Neural cell (in vitro differentiated cells): ENCODE results near the gene SIMC1. TPM values are rescaled to one million over a fixed set of nuclear protein-coding genes. Genes with fewer than 3 reads are reported as not detected.
A peak's percentile ranks its signal among the peaks of the same experiment; 100 is the strongest.

Source experiments
- H2AFZ ChIP-seq: fragments of 200-600, 300-800 bp; sonication (generic), shearing (Covaris generic); 2 replicates; pipeline ENCODE4 v1.6.0; 2014; ENCODE audit warnings: low read depth, mild to moderate bottlenecking, antibody characterized with exemption, low read length, moderate library complexity
- H3F3A ChIP-seq: fragments of 200-600 bp; shearing (Covaris generic); 2 replicates; pipeline ENCODE4 v1.6.1; 2016; ENCODE audit warnings: mild to moderate bottlenecking, moderate library complexity, mixed read lengths, antibody characterized with exemption, low read length; ENCODE audit not compliant: insufficient read depth, poor library complexity, severe bottlenecking
- H3K27ac ChIP-seq: fragments of 200-600, 300-800 bp; sonication (generic), shearing (Covaris generic); 2 replicates; pipeline ENCODE4 v1.5.1; 2014; ENCODE audit warnings: mild to moderate bottlenecking, low read length, moderate library complexity
- H3K27me3 ChIP-seq: fragments of 300-800, 200-600 bp; sonication (generic), shearing (Covaris generic); 2 replicates; pipeline ENCODE4 v1.6.0; 2014; ENCODE audit warnings: mild to moderate bottlenecking, low read depth, low read length, moderate library complexity; ENCODE audit not compliant: insufficient read depth
- H3K36me3 ChIP-seq: fragments of 300-800, 200-600 bp; sonication (generic), shearing (Covaris generic); 2 replicates; pipeline ENCODE4 v1.5.1; 2014; ENCODE audit warnings: mild to moderate bottlenecking, antibody characterized with exemption, low read length, moderate library complexity; ENCODE audit not compliant: insufficient read depth
- H3K4me2 ChIP-seq: fragments of 300-800, 200-600 bp; sonication (generic), shearing (Covaris generic); 2 replicates; pipeline ENCODE4 v1.6.0; 2014; ENCODE audit warnings: mild to moderate bottlenecking, low read length
- H3K4me3 ChIP-seq: fragments of 300-800, 200-600 bp; sonication (generic), shearing (Covaris generic); 2 replicates; pipeline ENCODE4 v1.5.1; 2014; ENCODE audit warnings: mild to moderate bottlenecking, low read length, moderate library complexity
- H3K79me2 ChIP-seq: fragments of 200-600 bp; shearing (Covaris generic); replicated peaks from 2 replicates; pipeline ENCODE4 v1.6.0; 2014; ENCODE audit warnings: mild to moderate bottlenecking, low read length, moderate library complexity; ENCODE audit not compliant: insufficient read depth
- H3K9ac ChIP-seq: fragments of 300-800, 200-600 bp; sonication (generic), shearing (Covaris generic); 2 replicates; pipeline ENCODE4 v1.6.1; 2016; ENCODE audit warnings: mild to moderate bottlenecking, low read length, mixed read lengths
- H3K9me2 ChIP-seq: fragments of 200-600 bp; shearing (Covaris generic); 2 replicates; pipeline ENCODE4 v1.6.1; 2016; ENCODE audit warnings: mild to moderate bottlenecking, low read length, mixed read lengths; ENCODE audit not compliant: insufficient read depth
- H3K9me3 ChIP-seq: fragments of 200-600, 300-800 bp; sonication (generic), shearing (Covaris generic); 2 replicates; pipeline ENCODE4 v1.6.1; 2016; ENCODE audit warnings: mild to moderate bottlenecking, mixed run types, low read length, moderate library complexity, mixed read lengths
- H4K20me1 ChIP-seq: fragments of 200-600 bp; shearing (Covaris generic); 2 replicates; pipeline ENCODE4 v1.6.1; 2016; ENCODE audit warnings: mild to moderate bottlenecking, mixed run types; ENCODE audit not compliant: insufficient read depth
- EP300 ChIP-seq: fragments of 450-650 bp; conservative IDR thresholded peaks from 2 replicates; pipeline ENCODE4 v1.6.1; 2014; ENCODE audit warnings: antibody characterized with exemption, mild to moderate bottlenecking, moderate library complexity; ENCODE audit not compliant: poor library complexity, severe bottlenecking
- EZH2 ChIP-seq: fragments of 200-600, 300-800 bp; shearing (Covaris generic), sonication (generic); IDR thresholded peaks from 2 replicates; pipeline ENCODE4 v1.6.1; 2014; ENCODE audit warnings: antibody characterized with exemption, low read length, borderline replicate concordance, mild to moderate bottlenecking; ENCODE audit not compliant: insufficient read depth, poor library complexity, severe bottlenecking
- MXI1 ChIP-seq: fragments of 450-650 bp; conservative IDR thresholded peaks from 2 replicates; pipeline ENCODE4 v1.6.1; 2014; ENCODE audit warnings: antibody characterized with exemption, mild to moderate bottlenecking; ENCODE audit not compliant: poor library complexity, severe bottlenecking
- POLR2AphosphoS5 ChIP-seq: IDR thresholded peaks from 2 replicates; pipeline ENCODE4 v1.6.1; 2012
- RAD21 ChIP-seq: fragments of 450-650 bp; conservative IDR thresholded peaks from 2 replicates; pipeline ENCODE4 v1.6.1; 2014; ENCODE audit warnings: antibody characterized with exemption, mild to moderate bottlenecking, moderate library complexity
- REST ChIP-seq: IDR thresholded peaks from 2 replicates; pipeline ENCODE4 v1.6.1; 2012; ENCODE audit warnings: borderline replicate concordance
- SMC3 ChIP-seq: fragments of 450-650 bp; conservative IDR thresholded peaks from 2 replicates; pipeline ENCODE4 v1.6.1; 2014; ENCODE audit warnings: antibody characterized with exemption, mild to moderate bottlenecking, moderate library complexity; ENCODE audit not compliant: poor library complexity
- TAF1 ChIP-seq: IDR thresholded peaks from 2 replicates; pipeline ENCODE4 v1.6.1; 2012; ENCODE audit warnings: low read depth
- polyA plus RNA-seq: library from polyadenylated mRNA; depleted of rRNA; stranded (reverse); fragments of >200 nt; gene quantifications from 2 replicates; pipeline ENCODE4 v1.2.3, GENCODE V29; 2014
- TF ChIP-seq, protein P1 (sequence below): fragments of 450-650 bp; IDR thresholded peaks from 2 replicates; pipeline ENCODE4 v1.5.1; 2014; ENCODE audit warnings: antibody characterized with exemption, mild to moderate bottlenecking, moderate library complexity; ENCODE audit not compliant: poor library complexity, severe bottlenecking

Gene SIMC1
- polyA plus RNA-seq, 1 donor from 2014 or later, result 20.7 TPM

GRCh38 chr5:176359658-176360057 lies 121.4 kb downstream of the SIMC1 start:
- Histone ChIP-seq H2AFZ (no peak overlapping the region), H4K20me1 (no peaks in the 10 kb centered on the region), H3K27me3 (no peaks in the 10 kb centered on the region), H3F3A (no peaks in the 10 kb centered on the region), H3K36me3 (no peaks in the 10 kb centered on the region), H3K79me2 (peaks cover 51% of the 10 kb centered on the region), H3K9me3 (no peaks in the 10 kb centered on the region), H3K4me2 (no peak overlapping the region), H3K9me2 (no peaks in the 10 kb centered on the region), H3K27ac (no peak overlapping the region), H3K9ac (no peak overlapping the region), H3K4me3 (peak overlapping the region; percentile 98)
- TF ChIP-seq TAF1 (no peak), POLR2AphosphoS5 (no peak), MXI1 (no peak), EP300 (no peak), REST (no peak), EZH2 (no peak), SMC3 (no peak), RAD21 (no peak)
- TF ChIP-seq, protein P1, sequence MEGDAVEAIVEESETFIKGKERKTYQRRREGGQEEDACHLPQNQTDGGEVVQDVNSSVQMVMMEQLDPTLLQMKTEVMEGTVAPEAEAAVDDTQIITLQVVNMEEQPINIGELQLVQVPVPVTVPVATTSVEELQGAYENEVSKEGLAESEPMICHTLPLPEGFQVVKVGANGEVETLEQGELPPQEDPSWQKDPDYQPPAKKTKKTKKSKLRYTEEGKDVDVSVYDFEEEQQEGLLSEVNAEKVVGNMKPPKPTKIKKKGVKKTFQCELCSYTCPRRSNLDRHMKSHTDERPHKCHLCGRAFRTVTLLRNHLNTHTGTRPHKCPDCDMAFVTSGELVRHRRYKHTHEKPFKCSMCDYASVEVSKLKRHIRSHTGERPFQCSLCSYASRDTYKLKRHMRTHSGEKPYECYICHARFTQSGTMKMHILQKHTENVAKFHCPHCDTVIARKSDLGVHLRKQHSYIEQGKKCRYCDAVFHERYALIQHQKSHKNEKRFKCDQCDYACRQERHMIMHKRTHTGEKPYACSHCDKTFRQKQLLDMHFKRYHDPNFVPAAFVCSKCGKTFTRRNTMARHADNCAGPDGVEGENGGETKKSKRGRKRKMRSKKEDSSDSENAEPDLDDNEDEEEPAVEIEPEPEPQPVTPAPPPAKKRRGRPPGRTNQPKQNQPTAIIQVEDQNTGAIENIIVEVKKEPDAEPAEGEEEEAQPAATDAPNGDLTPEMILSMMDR, result no peak

DNA sequence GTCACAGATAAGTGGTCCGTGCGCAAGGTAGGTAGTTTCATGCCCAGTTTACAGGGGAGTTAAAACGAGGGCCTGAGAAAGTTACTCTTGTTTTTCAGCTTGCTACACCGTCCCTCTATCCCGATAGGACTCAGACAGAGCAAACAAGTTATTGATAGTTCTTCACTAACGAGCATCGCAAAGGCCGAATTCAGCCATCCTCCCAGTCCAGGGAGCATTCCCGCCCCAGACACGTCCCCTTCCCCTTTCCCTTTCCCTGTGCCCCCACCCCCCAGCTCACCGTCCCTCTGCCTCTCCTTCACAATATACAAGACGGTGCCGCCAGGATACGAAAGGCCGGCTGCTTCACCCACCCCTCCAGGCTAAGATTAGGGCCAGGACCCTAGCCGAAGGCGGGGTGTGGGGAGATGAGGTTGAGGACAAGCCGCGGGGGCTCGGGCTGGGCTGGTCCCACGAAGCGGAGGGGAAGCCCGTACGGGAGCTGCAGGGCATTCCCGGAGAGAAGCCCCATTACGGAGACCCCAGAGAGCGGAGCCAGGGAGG lies 122.7 kb downstream of the SIMC1 start:
- Histone ChIP-seq H3K9ac (peak overlapping the region; percentile 95), H3K4me2 (peak overlapping the region; percentile 44), H2AFZ (peak overlapping the region; percentile 95), H3K36me3 (no peaks in the 10 kb centered on the region), H4K20me1 (no peaks in the 10 kb centered on the region), H3K9me3 (no peaks in the 10 kb centered on the region), H3K9me2 (no peaks in the 10 kb centered on the region), H3F3A (no peaks in the 10 kb centered on the region), H3K79me2 (peaks cover 42% of the 10 kb centered on the region), H3K27ac (peak overlapping the region; percentile 90), H3K27me3 (no peaks in the 10 kb centered on the region), H3K4me3 (peak overlapping the region; percentile 98)
- TF ChIP-seq EZH2 (no peak), EP300 (no peak), MXI1 (no peak), TAF1 (no peak), RAD21 (no peak), POLR2AphosphoS5 (no peak), SMC3 (no peak)
